Choroid plexus epithelial cell (primary cell): ENCODE data around the gene SLC22A17.

Experiments
- DNase-seq: peaks from one replicate; pipeline ENCODE4 v3.0.0-alpha.2; 2010; ENCODE audit warnings: low read depth
- H3K4me3 ChIP-seq: 2 replicates; pipeline ENCODE4 v1.5.1; 2011; ENCODE audit warnings: low read depth, mild to moderate bottlenecking, control low read depth, low read length, moderate library complexity
- CTCF ChIP-seq: conservative IDR thresholded peaks from 2 replicates; pipeline ENCODE4 v1.5.1; 2011; ENCODE audit warnings: low read depth, mild to moderate bottlenecking, control low read depth, inconsistent platforms, low read length, moderate library complexity

Gene SLC22A17

GRCh38 chr14:23348297-23348655 lies 4.4 kb downstream of the SLC22A17 start:
- H3K4me3 ChIP-seq = no peak overlapping the region
- TF ChIP-seq CTCF = no peak
- no peak for DNase-seq

GRCh38 chr14:23347406-23348296 lies 5.0 kb downstream of the SLC22A17 start:
- no peak overlapping the region for H3K4me3 ChIP-seq
- DNase-seq = no peak
- no peak for TF ChIP-seq CTCF

- no peak for DNase-seq
Observed at GRCh38 chr14:23346693-23347405, 5.8 kb downstream of the SLC22A17 start.

GRCh38 chr14:23345987-23346692 lies 6.5 kb downstream of the SLC22A17 start:
- no peak overlapping the region for H3K4me3 ChIP-seq
- no peak for TF ChIP-seq CTCF
- no peak for DNase-seq

More at GRCh38 chr14:23346693-23347405, 5.8 kb downstream of the SLC22A17 start:
- no peak for TF ChIP-seq CTCF
- H3K4me3 ChIP-seq = no peak overlapping the region

- H3K4me3 ChIP-seq = no peak overlapping the region
- no peak for DNase-seq
- TF ChIP-seq CTCF = peak; percentile 41
Observed at GRCh38 chr14:23344481-23344880, 8.2 kb downstream of the SLC22A17 start.

GRCh38 chr14:23339506-23340268 lies 13.0 kb downstream of the SLC22A17 start:
- no peak for DNase-seq
- no peak overlapping the region for H3K4me3 ChIP-seq
- TF ChIP-seq CTCF = no peak
